Panc1 (cell line): ENCODE results near the gene SSBP3.

Experiments
- CTCF ChIP-seq: fragments of 450-650 bp; IDR thresholded peaks from 2 replicates; pipeline ENCODE4 v1.5.1; 2017; ENCODE audit warnings: mild to moderate bottlenecking
- POLR2AphosphoS5 ChIP-seq: IDR thresholded peaks from 2 replicates; pipeline ENCODE4 v1.6.1; 2012; ENCODE audit warnings: mild to moderate bottlenecking, low read depth, low read length, moderate library complexity
- REST ChIP-seq, 2 experiments: IDR thresholded peaks; 2 replicates each; pipeline ENCODE4 v1.6.1; 2011 to 2012; ENCODE audit warnings: low read depth in 2 of 2, control low read depth in 1 of 2, low read length in 1 of 2, mild to moderate bottlenecking in 1 of 2, moderate library complexity in 1 of 2; ENCODE audit not compliant: insufficient read depth in 1 of 2
- TCF7L2 ChIP-seq: IDR thresholded peaks from 2 replicates; pipeline ENCODE4 v1.6.1; 2011; ENCODE audit warnings: mild to moderate bottlenecking, low read depth, low read length, inconsistent platforms

GRCh38 chr1:54296666-54297065 is 109.5 kb downstream of the SSBP3 start:
- TF ChIP-seq TCF7L2 (no peak), REST (IDR thresholded peaks at IDR 0.05; ENCODE audit: insufficient read depth in 1 of 2, low read depth in 2 of 2, low read length in 1 of 2) (no peak), CTCF (no peak), POLR2AphosphoS5 (no peak)
